Measurements from ENCODE around the gene AKTIP.
A peak's percentile ranks its signal among the peaks of the same experiment; 100 is the strongest.

Gene AKTIP

GRCh38 chr16:53476867-53477266 is 26.1 kb downstream of the AKTIP start:
- no peak for DNase-seq

- no peak for DNase-seq
Observed at GRCh38 chr16:53465606-53466280, 37.3 kb downstream of the AKTIP start.

GRCh38 chr16:53458635-53459034 is 44.4 kb downstream of the AKTIP start:
- no peak for DNase-seq

- no peak for DNase-seq
Observed at GRCh38 chr16:53457670-53458069, 45.3 kb downstream of the AKTIP start.

GRCh38 chr16:53456625-53457024 is 46.4 kb downstream of the AKTIP start:
- peak; percentile 51 for DNase-seq

- no peak for DNase-seq
Observed at GRCh38 chr16:53453928-53454327, 49.1 kb downstream of the AKTIP start.

- DNase-seq, result no peak
Observed at GRCh38 chr16:53449816-53450517, 53.0 kb downstream of the AKTIP start.

- DNase-seq, result no peak
Observed at GRCh38 chr16:53446090-53446489, 56.9 kb downstream of the AKTIP start.

- no peak for DNase-seq
Observed at GRCh38 chr16:53445534-53445933, 57.5 kb downstream of the AKTIP start.
